HCT116 (cell line): Measurements from ENCODE around the gene BEND6. TPM values are rescaled to one million over a fixed set of nuclear protein-coding genes. Genes with fewer than 3 reads are reported as not detected.

Experiments
- ATAC-seq: fragments of 200-7000 bp; cut with Tn5 transposase; 2 replicates; pipeline ENCODE4 v1.9.1; 2020; ENCODE audit warnings: mild to moderate bottlenecking, moderate library complexity
- BruUV-seq: library from RNA; stranded (reverse); fragments of 400-500 nt; replicated peaks from 2 replicates; lab custom pipeline; 2021; lab: Mats Ljungman, UMichigan
- CTCF ChIA-PET: fragments of 300-600 bp; sonication (Branson Sonifier 250); formaldehyde crosslinking; loops from one replicate; lab custom pipeline; 2021; ENCODE audit warnings: antibody characterized with exemption; lab: Charles Lee
- POLR2A ChIA-PET: fragments of 300-600, 350-600 bp; sonication (Branson Sonifier 250); formaldehyde crosslinking; loops from one replicate; lab custom pipeline; 2021; ENCODE audit warnings: antibody characterized with exemption; lab: Charles Lee
- RAD21 ChIA-PET, 2 experiments: fragments of 300-600 bp; sonication (Branson Sonifier 250); formaldehyde crosslinking; loops; one replicate each; lab custom pipeline; 2023; ENCODE audit warnings: low total read pairs in 2 of 2; ENCODE audit not compliant: uncharacterized antibody in 2 of 2, unreplicated experiment in 2 of 2, low non-redundant PET in 1 of 2; lab: Charles Lee
- DNase-seq: peaks from one replicate; pipeline ENCODE4 v3.0.0-alpha.2; 2010; ENCODE audit warnings: low read depth, low spot score
- H2AFZ ChIP-seq: fragments of 200-600 bp; shearing (Covaris generic), sonication (generic); 2 replicates; pipeline ENCODE4 v1.6.1; 2017; ENCODE audit warnings: low read depth, mixed run types, mixed read lengths, antibody characterized with exemption, low read length; ENCODE audit not compliant: poor library complexity, severe bottlenecking
- H3K27ac ChIP-seq: 2 replicates; pipeline ENCODE4 v1.5.1; 2012; ENCODE audit warnings: low read depth, low read length
- H3K27me3 ChIP-seq: fragments of 200-600 bp; sonication (generic); 2 replicates; pipeline ENCODE4 v1.6.1; 2016; ENCODE audit warnings: mixed run types, low read length, mixed read lengths; ENCODE audit not compliant: insufficient read depth
- H3K36me3 ChIP-seq, 2 experiments: fragments of 200-500 bp in 1 of 2; fragments of 200-600 bp in 1 of 2; sonication (Bioruptor generic) in 1 of 2; sonication (generic) in 1 of 2; 2 replicates each; pipeline versions ENCODE4 v1.5.1 to v1.6.1; 2014 to 2016; ENCODE audit warnings: low read length in 2 of 2, inconsistent platforms in 1 of 2, mixed read lengths in 1 of 2, mixed run types in 1 of 2; ENCODE audit not compliant: insufficient read depth in 2 of 2, control insufficient read depth in 1 of 2
- H3K4me1 ChIP-seq, 2 experiments: fragments of 200-600 bp in 1 of 2; sonication (generic) in 1 of 2; 2 replicates each; pipeline versions ENCODE4 v1.5.1 to v1.6.1; 2012 to 2017; ENCODE audit warnings: low read length in 2 of 2, inconsistent platforms in 1 of 2, mild to moderate bottlenecking in 1 of 2, mixed read lengths in 1 of 2, mixed run types in 1 of 2, moderate library complexity in 1 of 2; ENCODE audit not compliant: insufficient read depth in 2 of 2, control insufficient read depth in 1 of 2
- H3K4me2 ChIP-seq: fragments of 200-600 bp; sonication (generic); 2 replicates; pipeline ENCODE4 v1.6.1; 2017; ENCODE audit warnings: mixed run types, low read length, mixed read lengths
- H3K4me3 ChIP-seq, 2 experiments: fragments of 200-600 bp in 1 of 2; sonication (generic) in 1 of 2; replicated peaks in 1 of 2; 2 replicates each; pipeline ENCODE4 v1.5.1; 2011 to 2016; ENCODE audit warnings: low read length in 2 of 2, control low read depth in 1 of 2, low read depth in 1 of 2, mild to moderate bottlenecking in 1 of 2, mixed read lengths in 1 of 2, mixed run types in 1 of 2
- H3K79me2 ChIP-seq: fragments of 200-600 bp; sonication (generic); 2 replicates; pipeline ENCODE4 v1.6.1; 2017; ENCODE audit warnings: mild to moderate bottlenecking, mixed run types, low read length, moderate library complexity, mixed read lengths; ENCODE audit not compliant: insufficient read depth
- H3K9ac ChIP-seq: fragments of 200-600 bp; sonication (generic); 2 replicates; pipeline ENCODE4 v1.6.1; 2016; ENCODE audit warnings: low read length, mixed read lengths
- H3K9me2 ChIP-seq: fragments of 200-600 bp; sonication (generic), shearing (Covaris generic); 2 replicates; pipeline ENCODE4 v1.6.1; 2017; ENCODE audit warnings: mixed run types, mild to moderate bottlenecking, moderate library complexity; ENCODE audit not compliant: insufficient read depth
- H3K9me3 ChIP-seq, 2 experiments: fragments of 200-500 bp in 1 of 2; fragments of 200-600 bp in 1 of 2; sonication (Bioruptor generic) in 1 of 2; sonication (generic) in 1 of 2; 2 replicates each; pipeline ENCODE4 v1.6.1; 2014 to 2017; ENCODE audit warnings: low read length in 2 of 2, mixed read lengths in 2 of 2, inconsistent platforms in 1 of 2, low read depth in 1 of 2, mild to moderate bottlenecking in 1 of 2, mixed run types in 1 of 2, moderate library complexity in 1 of 2; ENCODE audit not compliant: control insufficient read depth in 1 of 2, insufficient read depth in 1 of 2
- H4K20me1 ChIP-seq: fragments of 200-600 bp; sonication (generic), shearing (Covaris generic); 2 replicates; pipeline ENCODE4 v1.6.1; 2017; ENCODE audit warnings: mixed run types, mild to moderate bottlenecking, moderate library complexity; ENCODE audit not compliant: insufficient read depth
- CBX3 ChIP-seq: IDR thresholded peaks from 2 replicates; pipeline ENCODE4 v1.6.1; 2012; ENCODE audit warnings: low read depth
- CEBPB ChIP-seq: IDR thresholded peaks from 2 replicates; pipeline ENCODE4 v1.6.1; 2012; ENCODE audit warnings: low read depth
- CTCF ChIP-seq, 3 experiments: fragments of 200-600 bp in 1 of 3; sonication (generic) in 1 of 3; IDR thresholded peaks in 2 of 3; conservative IDR thresholded peaks in 1 of 3; 2 replicates each; pipeline ENCODE4 v1.5.1; 2012 to 2017; ENCODE audit warnings: low read depth in 2 of 3, low read length in 2 of 3, antibody characterized with exemption in 1 of 3, borderline replicate concordance in 1 of 3, control low read depth in 1 of 3, mild to moderate bottlenecking in 1 of 3, mixed read lengths in 1 of 3, mixed run types in 1 of 3, moderate library complexity in 1 of 3; ENCODE audit not compliant: insufficient read depth in 1 of 3
- EZH2 ChIP-seq: fragments of 200-600 bp; sonication (generic); IDR thresholded peaks from 2 replicates; pipeline ENCODE4 v1.6.1; 2017; ENCODE audit warnings: antibody characterized with exemption, mixed run types
- EZH2phosphoT487 ChIP-seq: fragments of 200-600 bp; IDR thresholded peaks from 2 replicates; pipeline ENCODE4 v1.6.1; 2018; ENCODE audit warnings: antibody characterized with exemption, borderline replicate concordance
- JUND ChIP-seq: IDR thresholded peaks from 2 replicates; pipeline ENCODE4 v1.6.1; 2012
- POLR2A ChIP-seq: IDR thresholded peaks from 2 replicates; pipeline ENCODE4 v1.7.0; 2011; ENCODE audit warnings: borderline replicate concordance; ENCODE audit not compliant: insufficient read depth, insufficient read length; ENCODE audit errors: extremely low read depth
- POLR2AphosphoS5 ChIP-seq: IDR thresholded peaks from 2 replicates; pipeline ENCODE4 v1.6.1; 2011; ENCODE audit warnings: mild to moderate bottlenecking, low read depth, low read length, moderate library complexity
- RAD21 ChIP-seq: IDR thresholded peaks from 2 replicates; pipeline ENCODE4 v1.6.1; 2012; ENCODE audit warnings: low read depth, mild to moderate bottlenecking
- SIN3A ChIP-seq: IDR thresholded peaks from 2 replicates; pipeline ENCODE4 v1.6.1; 2012; ENCODE audit warnings: low read depth
- SP1 ChIP-seq: IDR thresholded peaks from 2 replicates; pipeline ENCODE4 v1.6.1; 2012; ENCODE audit warnings: low read depth
- SRF ChIP-seq: IDR thresholded peaks from 2 replicates; pipeline ENCODE4 v1.6.1; 2012; ENCODE audit warnings: low read depth
- TCF7L2 ChIP-seq: IDR thresholded peaks from 2 replicates; pipeline ENCODE4 v1.7.0; 2011; ENCODE audit warnings: borderline replicate concordance, inconsistent platforms; ENCODE audit not compliant: insufficient read depth, insufficient read length; ENCODE audit errors: extremely low read depth
- YY1 ChIP-seq: IDR thresholded peaks from 2 replicates; pipeline ENCODE4 v1.6.1; 2011; ENCODE audit warnings: low read length, low read depth, moderate library complexity, mild to moderate bottlenecking; ENCODE audit not compliant: insufficient replicate concordance; ENCODE audit errors: extremely low read depth
- ZBTB33 ChIP-seq: IDR thresholded peaks from 2 replicates; pipeline ENCODE4 v1.6.1; 2011; ENCODE audit warnings: mild to moderate bottlenecking, low read length, moderate library complexity; ENCODE audit not compliant: insufficient replicate concordance; ENCODE audit errors: extremely low read depth
- ZFX ChIP-seq: fragments of 450-650 bp; IDR thresholded peaks from 2 replicates; pipeline ENCODE4 v1.6.1; 2017
- ZNF274 ChIP-seq: fragments of 200-500 bp; sonication (Bioruptor generic); IDR thresholded peaks from 2 replicates; pipeline ENCODE4 v1.6.1; 2014; ENCODE audit warnings: mild to moderate bottlenecking, low read depth, low read length, inconsistent platforms
- intact Hi-C: fragments of 100-400 bp; cut with micrococcal nuclease; formaldehyde crosslinking; loops from 2 replicates; pipeline ENCODE4 v1.10.0; 2022
- total RNA-seq: library from RNA; stranded (reverse); gene quantifications from one replicate; pipeline ENCODE4 v1.2.1, GENCODE V29; 2021; ENCODE audit not compliant: unreplicated experiment

The BEND6 gene
- total RNA-seq, 1 experiment from 2014 or later = 4.0 TPM

GRCh38 chr6:56930846-56931245 is 24.1 kb upstream of the BEND6 start (continued):
- TF ChIP-seq CTCF (IDR thresholded peaks at IDR 0.05 in 2 of 3, conservative IDR thresholded peaks at IDR 0.05 in 1 of 3; ENCODE audit: borderline replicate concordance in 1 of 3, insufficient read depth in 1 of 3, low read depth in 2 of 3, low read length in 2 of 3) (no peak), YY1 (no peak), SP1 (no peak), ZFX (no peak)
- TF ChIP-seq, all 23 proteins: peak for 0

GRCh38 chr6:56932910-56933477 is 21.9 kb upstream of the BEND6 start:
- Histone ChIP-seq H3K9ac (no peak overlapping the region), H3K9me3 (no peaks in the 10 kb centered on the region), H2AFZ (no peak overlapping the region), H4K20me1 (no peaks in the 10 kb centered on the region), H3K79me2 (peaks cover 58% of the 10 kb centered on the region), H3K27me3 (no peaks in the 10 kb centered on the region), H3K27ac (no peak overlapping the region), H3K9me2 (no peaks in the 10 kb centered on the region), H3K4me1 (peaks cover 51 to 61% of the 10 kb centered on the region in 2 experiments), H3K4me3 (no peak overlapping the region), H3K4me2 (no peak overlapping the region), H3K36me3 (no peaks in the 10 kb centered on the region)
- DNase-seq (no peak), ATAC-seq (no peak)
- ChIA-PET POLR2A (no interaction called here), RAD21 (no interaction called here), CTCF (interaction anchor here (1.0 kb wide), 1 partner anchor 30 kb away, joined by 3 read pairs; no protein-coding TSS in a partner anchor)
- no TSS peak for BruUV-seq
- TF ChIP-seq SP1 (no peak), EZH2phosphoT487 (no peak), CTCF (IDR thresholded peaks at IDR 0.05 in 2 of 3, conservative IDR thresholded peaks at IDR 0.05 in 1 of 3; ENCODE audit: borderline replicate concordance in 1 of 3, insufficient read depth in 1 of 3, low read depth in 2 of 3, low read length in 2 of 3) (no peak), EZH2 (no peak), ZNF274 (no peak), ZBTB33 (no peak), JUND (no peak), YY1 (no peak), CBX3 (no peak), TCF7L2 (no peak), POLR2AphosphoS5 (no peak), ZFX (no peak), POLR2A (no peak), RAD21 (no peak), SIN3A (no peak), CEBPB (no peak), SRF (no peak)
- intact Hi-C loops = no loop called here
